HEK293 (cell line): Measurements from ENCODE around the gene CSNK2A1.

ENCODE experiments used
- CTCF ChIP-seq: fragments of 450-650 bp; formaldehyde crosslinking; IDR thresholded peaks from 2 replicates; pipeline ENCODE4 v1.5.1; 2016; ENCODE audit warnings: missing biosample characterization, missing genetic modification characterization
- ZNF544 ChIP-seq: fragments of 450-650 bp; formaldehyde crosslinking; IDR thresholded peaks from 2 replicates; pipeline ENCODE4 v1.5.0; 2017; ENCODE audit warnings: missing biosample characterization, missing genetic modification characterization

DNA sequence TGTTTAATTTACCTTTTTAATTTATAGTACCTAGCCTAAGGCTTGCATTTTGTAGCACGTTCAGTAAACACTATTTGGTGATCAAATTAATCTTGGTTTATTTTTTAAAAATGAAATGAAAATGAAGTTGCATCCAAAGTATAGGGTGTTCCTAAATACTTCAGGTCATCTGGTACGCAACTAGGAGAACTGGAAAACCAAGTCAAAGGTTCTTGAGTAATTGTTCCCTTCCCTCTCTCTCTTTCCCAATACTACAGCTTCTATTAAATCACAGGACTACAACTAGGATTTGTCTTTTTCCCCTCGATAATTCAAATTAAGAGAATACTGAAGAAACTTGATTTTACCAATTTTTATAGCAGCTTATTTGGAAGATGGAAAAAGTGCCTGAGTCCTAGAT, 27.9 kb downstream of the CSNK2A1 start:
- TF ChIP-seq CTCF (tag by site-specific recombination) = no peak
- TF ChIP-seq ZNF544 (tag by site-specific recombination) = no peak
